K562 (cell line): Measurements from ENCODE around the gene BSDC1. TPM values are rescaled to one million over a fixed set of nuclear protein-coding genes. Genes with fewer than 3 reads are reported as not detected.
"Not testable (repeated sequence)": the region's sequence is repeated elsewhere in the genome, so short reads cannot be mapped to it uniquely, and the experiment has no call there.

Experiments used
- ATAC-seq: fragments of 200-7000 bp; cut with Tn5 transposase; 3 replicates; pipeline ENCODE4 v1.9.1; 2020; ENCODE audit warnings: moderate library complexity
- BruUV-seq: library from RNA; stranded (reverse); fragments of 400-500 nt; replicated peaks from 2 replicates; lab custom pipeline; 2021; lab: Mats Ljungman, UMichigan
- CTCF ChIA-PET: fragments of 300-600 bp; formaldehyde crosslinking; extraction: SDS; loops from one replicate; lab custom pipeline; 2021; ENCODE audit warnings: low intra/inter-chr PET ratio; lab: Yijun Ruan, JAX
- POLR2A ChIA-PET: fragments of 300-600, 350-650 bp; sonication (Branson Sonifier 250); formaldehyde crosslinking; extraction: SDS; loops from one replicate; lab custom pipeline; 2021; ENCODE audit warnings: antibody characterized with exemption, inconsistent platforms; lab: Yijun Ruan, JAX
- DNase-seq, 4 experiments: peaks; one replicate each; pipeline versions ENCODE4 v3.0.0 to v3.0.0-alpha.2; 2011 to 2018; ENCODE audit warnings: low spot score in 3 of 4, mixed read lengths in 3 of 4; ENCODE audit errors: extremely low read depth in 1 of 4
- FAIRE-seq: peaks from 2 replicates; lab custom pipeline; 2011; peaks lifted over from hg19 to GRCh38; lab: Jason Lieb, UNC
- H2AFZ ChIP-seq: 2 replicates; pipeline ENCODE4 v1.6.0; 2011; ENCODE audit warnings: low read depth, low read length, control low read depth, inconsistent platforms
- H3K27ac ChIP-seq: fragments of 200-600 bp; 3 replicates; pipeline ENCODE4 v1.8.0; 2011; ENCODE audit warnings: low read depth, mild to moderate bottlenecking, control low read depth, inconsistent platforms, low read length, moderate library complexity, mixed read lengths; ENCODE audit errors: extremely low read depth
- H3K27me3 ChIP-seq, 2 experiments: fragments of 300-600 bp in 1 of 2; 2 replicates in 1 of 2; 3 replicates in 1 of 2; pipeline versions ENCODE4 v1.6.0 to v1.8.0; 2011; ENCODE audit warnings: inconsistent platforms in 2 of 2, low read length in 2 of 2, mild to moderate bottlenecking in 1 of 2, mixed read lengths in 1 of 2, moderate library complexity in 1 of 2; ENCODE audit not compliant: control insufficient read depth in 2 of 2, insufficient read depth in 2 of 2
- H3K36me3 ChIP-seq: fragments of 300-600 bp; 3 replicates; pipeline ENCODE4 v1.8.0; 2011; ENCODE audit warnings: mild to moderate bottlenecking, low read length, inconsistent platforms; ENCODE audit not compliant: control insufficient read depth, insufficient read depth
- H3K4me1 ChIP-seq, 2 experiments: fragments of 200-600 bp in 1 of 2; replicated peaks in 1 of 2; 2 replicates in 1 of 2; 3 replicates in 1 of 2; pipeline versions ENCODE4 v1.5.1 to v1.8.0; 2011; ENCODE audit warnings: inconsistent platforms in 2 of 2, low read length in 2 of 2, mild to moderate bottlenecking in 1 of 2, mixed read lengths in 1 of 2, moderate library complexity in 1 of 2; ENCODE audit not compliant: control insufficient read depth in 2 of 2, insufficient read depth in 2 of 2
- H3K4me2 ChIP-seq: 2 replicates; pipeline ENCODE4 v1.6.1; 2011; ENCODE audit warnings: low read length, control low read depth, inconsistent platforms, mixed read lengths; ENCODE audit not compliant: insufficient read depth
- H3K4me3 ChIP-seq: fragments of 200-600 bp; sonication (generic), shearing (Covaris generic); 2 replicates; pipeline ENCODE4 v1.5.1; 2016; ENCODE audit warnings: control low read depth, inconsistent platforms
- H3K79me2 ChIP-seq: fragments of 200-600 bp; 3 replicates; pipeline ENCODE4 v1.8.0; 2011; ENCODE audit warnings: low read length, inconsistent platforms; ENCODE audit not compliant: control insufficient read depth, insufficient read depth
- H3K9ac ChIP-seq, 2 experiments: 2 replicates each; pipeline versions ENCODE4 v1.6.0 to v1.6.1; 2011; ENCODE audit warnings: low read depth in 2 of 2, low read length in 2 of 2, control low read depth in 1 of 2, inconsistent platforms in 1 of 2, mild to moderate bottlenecking in 1 of 2, mixed read lengths in 1 of 2; ENCODE audit not compliant: insufficient read depth in 1 of 2
- H3K9me1 ChIP-seq: one replicate; pipeline ENCODE4 v1.6.0; 2011; ENCODE audit warnings: inconsistent platforms, mild to moderate bottlenecking, low read length, moderate library complexity; ENCODE audit not compliant: control insufficient read depth, insufficient read depth
- H3K9me3 ChIP-seq: replicated peaks from 2 replicates; pipeline ENCODE4 v1.5.1; 2011; ENCODE audit warnings: low read depth, low read length, inconsistent platforms; ENCODE audit not compliant: control insufficient read depth, insufficient read depth
- H4K20me1 ChIP-seq: replicated peaks from 2 replicates; pipeline ENCODE4 v1.6.1; 2011; ENCODE audit warnings: low read length, inconsistent platforms, mixed read lengths; ENCODE audit not compliant: control insufficient read depth, insufficient read depth
- L3MBTL2 ChIP-seq: fragments of 450-650 bp; IDR thresholded peaks from 2 replicates; pipeline ENCODE4 v1.6.1; 2016; ENCODE audit warnings: mild to moderate bottlenecking, moderate library complexity
- MGA ChIP-seq: fragments of 450-650 bp; IDR thresholded peaks from 2 replicates; pipeline ENCODE4 v1.6.1; 2016; ENCODE audit warnings: mild to moderate bottlenecking, moderate library complexity
- whole genome bisulfite sequencing: fragments of 100-300 bp; shearing (Covaris generic); methylation state at CpG from one replicate; pipeline ENCODE4 v1.1.6; 2016; ENCODE audit warnings: low coverage, mixed read lengths; ENCODE audit not compliant: insufficient coverage; ENCODE audit errors: missing lambda C conversion rate; 5-methylcytosine and 5-hydroxymethylcytosine counted together
- in situ Hi-C: fragments of 300-500 bp; cut with MboI; formaldehyde crosslinking; loops from 4 replicates; pipeline ENCODE4 v1.15.0; 2018; ENCODE audit warnings: inconsistent platforms, mixed read lengths
- intact Hi-C: fragments of 100-400 bp; cut with micrococcal nuclease; formaldehyde crosslinking; loops from 2 replicates; pipeline ENCODE4 v1.14.2; 2022
- polyA plus RNA-seq, 8 experiments: library from polyadenylated mRNA; depleted of rRNA in 4 of 8; stranded (reverse) in 5 of 8; unstranded in 3 of 8; fragments of >200 nt; fragmentation: Nextera tagmentation in 2 of 8; fragmentation: Illumina TruSeq in 1 of 8; extraction: Ambion mirVana in 2 of 8; extraction: Trizol in 1 of 8; gene quantifications; 2 replicates each; pipeline versions ENCODE4 v1.2.1 to v1.2.3, GENCODE V29; 2011 to 2014; ENCODE audit warnings: inconsistent platforms in 1 of 8, missing spikeins in 1 of 8
- total RNA-seq, 7 experiments: library from RNA; depleted of rRNA in 6 of 7; stranded (reverse); fragments of >200 nt in 6 of 7; fragmentation: Illumina TruSeq in 2 of 7; extraction: Trizol in 2 of 7; gene quantifications; 2 replicates each; pipeline versions ENCODE4 v1.2.1 to v1.2.3, GENCODE V29; 2011 to 2021; ENCODE audit warnings: low replicate concordance in 1 of 7

BSDC1 gene
- total and polyA plus RNA-seq, 9 of the 15 experiments (the other 6 are each of a cell fraction or from before 2014, with no cell fraction given): 10.2 to 96.8 (median 73.1) TPM

GRCh38 chr1:32441467-32441866 lies 47.2 kb upstream of the BSDC1 start:
- CTCF ChIA-PET, in situ Hi-C loops, H3K9me1 ChIP-seq, H3K4me2 ChIP-seq, intact Hi-C loops, H4K20me1 ChIP-seq, H3K79me2 ChIP-seq, H3K9ac ChIP-seq, POLR2A ChIA-PET, BruUV-seq, H3K27ac ChIP-seq, ATAC-seq, H3K4me1 ChIP-seq, H2AFZ ChIP-seq, H3K4me3 ChIP-seq, DNase-seq, H3K9me3 ChIP-seq, H3K36me3 ChIP-seq, FAIRE-seq: not testable (repeated sequence)
- H3K27me3 ChIP-seq: peaks cover 4 to 18% of the 10 kb centered on the region in 2 experiments; a peak in 3 of 5 replicates
- TF ChIP-seq MGA (0 out of 2 replicates have a peak, but pooled peaks have one; percentile 52), L3MBTL2 (peak; percentile 71; the same call in 1 of the 2 replicates)
- WGBS: 23% methylated on average over 10 of the region's 10 CpGs
